T-helper 1 cell (primary cell): ENCODE data around the gene IPO9.
A peak's percentile ranks its signal among the peaks of the same experiment; 100 is the strongest.
"Not testable (repeated sequence)": the region's sequence is repeated elsewhere in the genome, so short reads cannot be mapped to it uniquely, and the experiment has no call there.

Source experiments
- DNase-seq, 5 donors: peaks; one replicate each; pipeline ENCODE4 v3.0.0-alpha.2; 2012 to 2020

Gene IPO9

DNA sequence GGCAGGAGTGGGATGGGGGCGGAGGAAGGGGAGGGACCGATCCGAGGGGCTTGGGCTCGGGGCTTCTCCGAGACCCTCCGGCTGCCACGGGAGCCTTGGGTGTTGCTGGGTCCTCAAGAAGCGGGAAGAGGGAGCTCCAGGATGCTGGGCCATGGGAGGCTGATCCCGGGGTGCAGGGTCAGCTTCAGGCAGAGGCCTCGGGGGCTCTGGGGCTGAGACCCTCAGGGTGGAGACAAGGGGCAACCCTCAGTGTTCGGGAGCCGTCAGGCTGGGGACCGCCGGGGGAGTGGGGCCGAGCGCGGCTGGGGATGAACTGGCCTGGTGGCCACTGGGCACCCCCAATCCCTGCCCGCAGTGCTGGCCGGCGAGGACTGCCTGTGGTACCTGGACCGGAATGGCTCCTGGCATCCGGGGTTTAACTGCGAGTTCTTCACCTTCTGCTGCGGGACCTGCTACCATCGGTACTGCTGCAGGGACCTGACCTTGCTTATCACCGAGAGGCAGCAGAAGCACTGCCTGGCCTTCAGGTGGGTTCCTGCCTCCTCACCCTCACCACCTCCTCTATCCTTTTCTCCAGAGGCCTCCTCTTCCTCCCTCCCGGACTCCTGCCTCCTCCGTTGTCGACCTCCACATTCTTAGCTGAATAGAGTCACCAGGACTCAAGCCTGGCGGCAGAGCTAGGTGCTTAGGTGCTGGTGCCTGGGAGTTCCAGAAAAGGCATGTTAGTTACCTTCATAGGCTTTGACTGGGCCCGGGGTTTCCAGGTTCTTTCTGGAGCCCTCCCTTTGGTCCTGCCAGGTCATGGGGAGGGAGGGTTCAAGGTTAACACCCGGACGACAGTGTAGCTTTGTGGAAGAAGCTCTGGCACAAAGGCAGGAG lies 60.4 kb downstream of the IPO9 start:
- DNase-seq, result no peak

DNA sequence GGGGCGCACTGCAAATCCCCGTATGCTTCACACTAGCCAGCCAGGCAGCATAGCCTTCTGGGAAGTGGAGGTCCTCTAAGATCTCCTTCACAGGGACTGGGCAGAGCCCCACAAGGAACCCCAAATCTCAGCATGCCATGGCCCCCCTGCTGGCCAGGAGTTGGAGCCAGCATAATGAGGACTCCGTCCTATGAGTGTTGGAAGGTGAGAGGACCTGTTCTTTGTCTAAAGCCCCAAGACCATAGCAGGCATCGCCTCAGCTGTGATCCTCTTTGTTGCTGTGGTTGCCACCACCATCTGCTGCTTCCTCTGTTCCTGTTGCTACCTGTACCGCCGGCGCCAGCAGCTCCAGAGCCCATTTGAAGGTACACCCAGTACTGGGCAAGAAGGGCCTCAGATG lies 61.3 kb downstream of the IPO9 start:
- DNase-seq, result no peak

DNA sequence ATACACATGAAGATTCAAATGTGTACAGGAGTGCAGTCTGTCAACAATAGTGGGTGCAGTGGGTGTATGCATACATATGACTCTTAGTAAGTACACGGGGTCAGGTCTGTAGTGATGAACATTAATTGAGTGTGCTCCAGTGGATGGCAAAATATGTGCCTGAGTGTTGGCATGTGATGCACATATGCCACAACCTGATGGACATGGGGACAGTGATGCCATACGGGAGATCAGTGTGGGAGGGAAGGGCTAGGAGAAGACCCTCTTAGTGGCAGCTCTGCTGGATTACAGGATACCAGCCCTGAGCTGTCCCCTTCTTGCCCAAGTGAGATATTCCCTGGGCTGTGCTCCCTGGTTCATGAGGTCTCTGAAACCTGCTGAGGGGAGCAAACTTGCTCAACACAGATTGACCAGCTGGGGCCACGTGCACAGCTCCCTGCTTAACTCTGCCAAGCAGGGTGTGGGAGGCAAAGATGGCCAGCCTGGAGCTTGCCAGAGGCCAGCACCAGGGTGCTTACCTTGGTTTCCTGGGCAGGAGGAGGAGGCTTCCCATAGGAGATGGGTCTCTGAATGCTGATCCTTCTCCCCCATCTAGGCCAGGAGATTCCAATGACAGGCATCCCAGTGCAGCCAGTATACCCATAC lies 62.0 kb downstream of the IPO9 start:
- no peak for DNase-seq

DNA sequence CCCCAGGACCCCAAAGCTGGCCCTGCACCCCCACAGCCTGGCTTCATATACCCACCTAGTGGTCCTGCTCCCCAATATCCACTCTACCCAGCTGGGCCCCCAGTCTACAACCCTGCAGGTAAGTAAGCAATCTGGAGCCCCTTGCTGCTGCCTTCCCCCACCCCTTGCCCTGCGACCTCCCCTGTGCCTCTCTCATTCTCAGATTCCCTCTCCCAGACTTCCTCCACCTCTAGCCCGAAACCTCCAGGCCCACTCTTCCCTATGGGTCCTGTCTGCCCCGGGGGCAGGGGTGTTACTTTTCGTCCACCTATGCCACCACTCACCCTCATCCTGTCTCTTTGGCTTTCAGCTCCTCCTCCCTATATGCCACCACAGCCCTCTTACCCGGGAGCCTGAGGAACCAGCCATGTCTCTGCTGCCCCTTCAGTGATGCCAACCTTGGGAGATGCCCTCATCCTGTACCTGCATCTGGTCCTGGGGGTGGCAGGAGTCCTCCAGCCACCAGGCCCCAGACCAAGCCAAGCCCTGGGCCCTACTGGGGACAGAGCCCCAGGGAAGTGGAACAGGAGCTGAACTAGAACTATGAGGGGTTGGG lies 62.6 kb downstream of the IPO9 start:
- DNase-seq, result no peak

DNA sequence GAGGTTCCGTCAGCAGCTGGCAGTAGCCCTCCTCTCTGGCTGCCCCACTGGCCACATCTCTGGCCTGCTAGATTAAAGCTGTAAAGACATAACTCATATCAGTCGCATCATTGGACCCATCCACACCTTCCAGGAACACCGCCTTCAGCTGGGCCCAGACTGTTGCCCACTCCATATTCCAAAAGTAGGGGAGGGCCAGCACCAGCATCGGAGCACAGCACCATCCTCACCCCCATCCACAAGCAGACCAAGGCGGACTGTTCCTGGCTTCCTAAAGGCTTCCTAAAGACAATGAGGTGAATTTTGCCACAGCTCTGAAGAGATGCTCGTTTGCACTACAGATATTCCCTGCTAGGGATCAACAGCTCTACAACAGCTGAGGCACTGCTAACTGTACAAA lies 63.3 kb downstream of the IPO9 start:
- no peak for DNase-seq

DNA sequence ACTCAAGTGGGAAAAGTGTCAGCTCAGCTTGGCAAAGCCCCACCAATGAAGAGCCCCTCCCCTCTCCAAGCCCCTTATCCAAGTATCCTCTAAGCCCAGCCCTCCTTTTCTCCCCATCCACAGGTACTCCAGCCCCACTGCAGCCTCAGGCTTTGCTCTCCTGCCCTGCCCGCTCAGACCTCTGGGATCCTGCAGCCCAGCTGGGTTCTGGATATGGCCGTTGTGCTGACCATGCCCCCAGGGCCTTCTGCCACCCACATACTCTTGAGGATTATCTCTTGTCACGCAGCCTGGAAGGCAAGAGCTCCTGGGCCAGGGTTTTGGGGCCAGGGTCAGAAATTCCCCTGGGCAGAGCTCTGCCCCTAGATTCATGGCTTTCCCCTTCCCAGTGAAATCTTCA lies 64.5 kb downstream of the IPO9 start:
- DNase-seq, result no peak

DNA sequence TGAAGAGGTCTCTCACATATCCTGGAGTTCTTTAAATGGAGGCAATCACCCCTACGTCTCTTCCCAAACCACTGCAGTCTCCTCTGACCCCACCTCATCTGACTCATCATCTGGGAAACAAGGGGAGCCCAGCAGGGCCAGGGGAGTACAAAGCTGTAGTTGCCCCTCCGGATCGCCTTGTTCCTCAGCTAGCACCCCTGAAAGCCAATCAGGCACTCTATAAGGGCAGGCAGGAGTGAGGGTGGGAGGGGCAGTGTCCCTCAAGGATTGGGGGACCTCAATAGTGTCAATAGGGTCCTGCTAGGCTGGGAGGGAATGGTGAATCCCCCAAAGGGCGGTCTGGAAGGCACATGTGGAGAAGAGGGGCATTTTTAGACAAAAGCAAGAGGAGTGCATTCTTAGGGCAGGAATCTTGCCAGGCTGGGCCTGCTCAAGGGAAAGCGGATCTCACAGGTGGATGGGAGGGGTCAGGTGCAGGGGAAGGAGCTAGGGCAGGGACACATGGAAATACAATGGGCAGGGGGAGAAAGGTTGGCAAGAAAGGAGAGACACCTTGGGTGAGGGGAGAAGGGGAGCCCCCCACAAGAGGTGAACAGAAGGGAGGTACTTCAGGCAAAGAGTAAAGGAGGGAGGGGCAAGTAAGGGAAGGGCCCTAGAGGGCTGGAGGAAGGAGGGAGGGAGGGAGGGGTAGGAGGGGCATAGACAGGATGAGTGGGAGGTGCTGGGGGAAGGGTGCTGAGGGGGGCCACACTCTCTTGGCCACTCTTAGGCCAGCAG lies 65.6 kb downstream of the IPO9 start:
- DNase-seq, result no peak

DNA sequence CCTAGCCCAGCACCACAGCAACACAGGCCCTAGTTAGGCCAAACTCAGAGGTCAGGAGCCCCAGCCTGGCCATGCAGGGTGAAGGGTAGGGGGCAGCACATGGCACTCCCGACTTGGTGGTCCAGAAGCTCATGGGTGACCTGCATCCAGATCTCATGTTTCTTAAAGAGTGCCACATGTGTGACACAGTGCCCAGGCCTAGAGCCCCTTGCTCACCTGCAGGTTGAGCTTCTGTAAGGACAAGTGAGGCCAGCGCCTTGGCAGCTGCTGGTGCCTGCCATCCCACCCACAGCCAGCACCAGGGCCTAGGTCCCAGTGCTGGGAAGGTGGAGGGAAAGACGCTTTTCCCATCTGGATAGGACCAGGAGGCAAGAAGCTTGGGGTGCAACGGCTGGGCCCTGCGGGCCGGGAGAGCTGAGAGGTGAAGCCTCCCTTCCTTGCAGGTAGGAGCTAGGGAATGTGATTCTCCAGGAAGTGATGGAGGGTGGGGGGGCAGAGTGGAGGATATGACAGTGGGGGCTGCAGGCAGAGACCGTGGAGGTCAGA lies 66.2 kb downstream of the IPO9 start:
- no peak for DNase-seq

DNA sequence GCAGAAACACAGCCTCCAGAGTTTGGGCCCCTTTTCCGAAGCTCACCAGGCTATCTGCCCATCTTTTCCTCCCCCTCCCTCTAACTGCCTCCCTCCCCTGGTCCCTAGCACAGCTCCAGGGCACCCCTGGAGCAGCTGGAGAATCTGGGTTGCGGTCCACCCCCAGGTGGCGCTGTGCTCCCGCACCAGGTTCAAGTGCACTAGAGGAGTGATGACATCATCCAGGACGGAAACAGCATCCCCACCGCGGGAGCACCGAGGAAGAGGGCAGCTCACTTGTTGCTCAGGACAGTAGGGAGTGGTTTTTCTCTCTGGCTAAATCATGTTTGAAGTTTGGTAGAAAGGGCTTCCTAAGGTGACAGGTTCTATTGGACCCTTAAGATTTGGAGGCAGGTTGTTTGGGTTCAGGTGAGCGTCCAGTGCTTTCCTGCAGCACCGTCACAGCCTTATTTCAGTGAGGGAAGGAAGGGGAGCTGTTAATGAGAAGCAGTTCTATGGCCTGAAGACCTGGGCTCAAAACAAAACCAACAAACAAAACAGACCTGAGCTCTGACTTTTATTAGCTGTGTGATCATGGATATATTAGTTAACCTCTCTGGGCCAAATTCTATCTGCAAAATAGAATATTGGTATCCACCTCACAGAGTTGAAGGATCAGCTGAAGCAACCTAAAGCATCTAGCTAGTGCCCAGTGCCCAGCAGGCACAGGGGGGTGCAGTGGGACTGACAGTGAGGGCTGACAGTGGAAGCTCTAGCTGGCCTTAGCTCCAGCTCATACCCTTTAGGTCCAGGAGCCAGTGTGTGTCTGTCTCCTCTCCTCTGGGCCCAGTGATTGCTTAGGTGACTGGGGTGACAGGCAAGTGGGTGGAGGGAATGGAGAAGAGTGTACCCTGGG lies 67.2 kb downstream of the IPO9 start:
- DNase-seq, result peak; percentile 53 to 84 (median 65)

DNA sequence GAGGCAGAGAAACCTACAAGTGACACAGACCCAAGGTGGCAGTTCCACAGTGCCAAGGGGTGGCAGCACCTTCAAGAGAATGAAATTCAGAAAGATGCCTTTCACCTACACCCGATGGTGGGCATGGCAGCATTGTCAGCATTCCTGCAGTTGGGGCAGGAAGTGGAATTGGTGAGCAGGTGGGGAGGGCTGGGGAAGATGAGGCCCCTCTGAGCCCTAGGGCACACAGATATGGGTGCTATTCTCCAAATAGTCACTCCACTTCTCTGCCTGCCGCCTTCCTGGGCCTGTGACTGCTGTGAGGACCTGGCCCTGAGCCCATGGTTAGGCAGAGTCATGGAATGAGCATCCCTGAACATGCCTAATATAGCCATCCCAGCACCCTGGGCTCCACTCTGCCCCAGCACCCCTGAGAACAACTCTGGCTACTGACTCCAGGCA lies 68.0 kb downstream of the IPO9 start:
- DNase-seq, result no peak

DNA sequence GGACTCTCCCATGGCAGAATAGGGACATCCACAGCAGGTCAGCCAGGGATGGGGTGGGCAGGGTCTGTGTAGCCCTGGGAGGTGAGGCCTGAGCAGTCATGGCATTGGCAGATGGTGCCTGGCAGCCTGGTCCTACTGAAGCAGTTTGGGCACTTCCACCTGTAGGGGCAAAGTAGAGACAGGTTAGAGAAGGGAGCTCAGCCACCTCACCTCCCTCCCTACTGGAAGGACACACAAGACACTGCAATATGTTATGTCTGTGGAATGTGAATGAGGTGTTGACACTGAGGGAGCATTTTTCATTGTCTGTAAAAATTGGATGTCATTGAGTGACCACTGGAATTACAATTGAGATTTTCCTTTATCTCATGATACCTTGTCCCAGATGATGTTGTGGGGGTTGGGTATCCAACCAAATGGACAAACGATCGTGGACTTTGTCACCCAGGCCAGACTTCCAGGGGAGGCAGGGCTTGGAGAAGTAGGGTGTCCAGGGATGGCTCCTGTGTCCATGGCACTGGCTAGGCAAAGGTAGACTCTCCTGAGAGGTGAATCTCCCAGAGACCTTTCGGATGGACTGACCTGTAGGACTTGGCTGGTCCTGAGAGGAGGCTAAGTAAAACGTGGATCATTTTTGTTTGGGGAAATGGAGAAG lies 69.4 kb downstream of the IPO9 start:
- DNase-seq, result no peak

DNA sequence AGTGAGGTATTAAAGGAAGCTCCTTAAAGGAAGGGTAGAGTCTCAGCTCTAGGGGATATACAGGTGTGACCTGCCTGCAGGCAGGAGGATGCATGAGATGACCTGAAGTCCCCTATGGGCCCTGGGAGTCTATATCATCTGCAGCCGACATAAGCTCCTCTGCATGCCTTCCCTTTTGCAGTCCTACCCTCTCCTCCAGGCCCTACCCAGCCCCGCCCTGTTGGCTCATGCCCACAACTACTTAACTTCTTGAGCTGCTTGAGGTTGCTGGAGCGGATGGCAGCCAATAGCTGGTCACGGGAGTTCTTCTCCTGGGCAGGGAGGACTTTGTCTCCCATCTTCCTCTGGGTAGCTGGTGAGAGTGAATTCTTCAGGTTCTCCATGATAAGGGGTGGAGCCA lies 70.0 kb downstream of the IPO9 start:
- DNase-seq, result no peak

DNA sequence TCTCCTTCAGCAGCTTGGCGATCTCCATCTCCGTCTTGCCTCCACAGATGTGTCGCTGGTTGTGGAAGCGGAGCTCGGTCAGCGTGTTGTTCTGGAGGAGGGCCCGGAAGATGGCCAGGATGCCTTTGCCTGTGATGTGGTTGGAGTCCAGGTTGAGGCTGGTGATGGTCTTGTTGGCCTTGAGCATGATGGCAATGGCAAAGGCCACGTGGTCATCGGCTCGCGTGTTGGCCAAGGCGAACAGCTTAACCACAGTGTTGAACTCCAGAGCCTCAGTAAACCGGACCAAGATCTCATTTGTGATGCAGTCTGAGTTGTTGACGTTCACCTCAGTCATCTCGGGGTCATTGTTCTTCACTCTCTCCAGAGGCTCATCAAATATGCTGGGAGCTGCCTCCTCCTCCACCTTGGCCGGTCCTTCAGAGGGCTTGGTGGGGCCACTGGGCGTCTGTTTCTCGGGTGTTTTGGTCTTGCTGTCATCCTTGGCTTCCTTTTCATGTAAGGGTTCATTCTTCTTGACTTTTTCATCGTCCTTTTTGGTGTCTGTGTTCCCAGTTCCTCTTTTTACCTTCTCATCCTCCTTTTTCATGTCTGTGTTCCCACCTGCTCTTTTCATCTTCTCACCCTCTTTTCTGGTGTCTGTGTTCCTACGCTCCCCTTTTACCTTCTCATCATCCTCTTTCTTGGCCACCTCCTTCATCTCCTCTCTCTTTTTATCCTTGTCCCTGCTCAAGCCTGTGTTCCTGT lies 70.9 kb downstream of the IPO9 start:
- no peak for DNase-seq

DNA sequence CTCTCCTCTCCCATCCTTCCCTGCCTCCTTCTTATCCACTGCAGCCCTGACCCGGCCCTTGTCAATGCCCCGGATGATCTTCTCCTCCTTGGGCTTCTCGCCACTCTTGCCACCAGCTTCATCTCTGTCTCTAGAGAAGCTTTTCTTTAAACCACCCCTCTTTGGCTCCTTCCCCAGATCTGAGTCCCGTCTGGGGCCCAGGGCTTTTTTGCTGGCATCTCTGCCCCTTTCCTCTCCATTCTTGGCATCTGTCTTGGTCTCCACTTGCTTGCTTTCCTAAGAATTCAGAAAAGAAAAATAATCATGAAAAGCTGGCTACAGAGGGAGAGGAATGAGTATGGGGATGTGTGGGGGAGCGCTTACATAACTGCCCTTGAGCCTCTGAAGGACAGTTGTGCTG lies 71.5 kb downstream of the IPO9 start:
- DNase-seq, result no peak

DNA sequence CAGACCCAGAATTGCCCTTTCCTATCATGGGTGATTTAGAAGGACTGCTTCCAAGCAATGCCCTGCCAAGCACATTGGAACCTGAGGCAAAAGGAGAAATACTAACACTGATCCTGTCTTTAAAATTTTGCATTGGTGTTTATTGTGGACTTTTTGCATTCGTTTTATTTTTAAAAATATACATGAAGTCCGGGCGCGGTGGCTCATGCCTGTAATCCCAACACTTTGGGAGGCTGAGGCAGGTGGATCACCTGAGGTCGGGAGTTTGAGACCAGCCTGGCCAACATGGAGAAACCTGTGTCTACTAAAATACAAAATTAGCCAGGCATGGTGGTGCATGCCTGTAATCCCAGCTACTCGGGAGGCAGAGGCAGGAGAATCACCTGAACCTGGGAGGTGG lies 72.1 kb downstream of the IPO9 start:
- DNase-seq, result not testable (repeated sequence)

DNA sequence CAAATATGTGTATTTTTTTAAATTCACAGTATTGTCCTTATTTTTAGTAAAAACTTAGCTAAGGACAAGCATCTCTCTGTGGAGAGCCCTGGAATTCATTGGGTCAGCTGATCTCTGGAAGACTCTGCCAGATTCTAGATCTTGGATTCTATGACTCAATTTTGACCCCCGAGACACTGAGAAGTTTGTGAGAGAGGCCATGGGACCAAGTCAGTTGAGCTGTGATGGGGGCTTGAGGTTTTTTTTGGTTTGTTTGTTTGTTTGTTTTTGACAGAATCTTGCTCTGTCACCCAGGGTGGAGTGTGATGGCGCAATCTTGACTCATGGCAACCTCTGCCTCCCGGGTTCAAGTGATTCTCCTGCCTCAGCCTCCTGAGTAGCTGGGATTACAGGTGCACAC lies 73.2 kb downstream of the IPO9 start:
- no peak for DNase-seq

DNA sequence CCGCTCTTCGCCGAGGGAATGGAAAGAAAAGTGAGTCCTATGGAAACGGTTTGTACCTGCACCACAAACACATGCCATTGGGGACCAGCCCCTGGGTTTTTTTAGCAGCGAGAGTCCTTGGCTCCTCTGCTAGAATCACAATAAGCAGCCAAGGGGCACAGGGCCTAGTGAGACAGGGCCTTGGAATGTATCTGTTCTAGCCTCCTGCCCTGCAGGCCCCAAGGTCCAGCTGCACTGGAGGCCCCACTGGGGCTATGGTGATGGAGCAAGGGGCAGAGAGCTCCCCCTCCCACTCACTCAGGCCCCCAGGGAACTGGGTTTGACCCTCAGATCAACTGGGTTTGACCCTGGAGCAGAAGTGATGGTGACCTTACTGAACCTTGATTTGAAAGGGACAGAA lies 74.2 kb downstream of the IPO9 start:
- DNase-seq, result no peak

DNA sequence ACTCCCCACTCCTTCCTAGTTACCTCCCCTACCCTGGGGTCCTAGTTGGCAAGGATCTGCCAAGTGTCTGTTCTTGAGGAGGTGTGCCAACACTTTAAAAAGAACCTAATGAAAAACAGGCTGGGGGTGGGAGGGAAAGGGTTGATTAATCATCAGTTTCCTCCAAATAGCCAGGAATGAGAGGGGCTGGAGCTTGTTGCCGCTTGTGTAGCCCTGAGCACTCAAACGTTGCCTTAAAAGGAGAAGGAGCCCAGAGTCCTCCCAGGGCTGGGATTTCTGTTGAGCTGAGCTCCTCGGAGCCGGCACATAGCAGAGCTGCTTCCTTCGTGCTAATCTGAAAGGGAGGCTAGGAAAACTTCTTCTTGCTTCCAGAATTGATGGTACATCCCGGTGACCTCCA lies 75.6 kb downstream of the IPO9 start:
- no peak for DNase-seq

DNA sequence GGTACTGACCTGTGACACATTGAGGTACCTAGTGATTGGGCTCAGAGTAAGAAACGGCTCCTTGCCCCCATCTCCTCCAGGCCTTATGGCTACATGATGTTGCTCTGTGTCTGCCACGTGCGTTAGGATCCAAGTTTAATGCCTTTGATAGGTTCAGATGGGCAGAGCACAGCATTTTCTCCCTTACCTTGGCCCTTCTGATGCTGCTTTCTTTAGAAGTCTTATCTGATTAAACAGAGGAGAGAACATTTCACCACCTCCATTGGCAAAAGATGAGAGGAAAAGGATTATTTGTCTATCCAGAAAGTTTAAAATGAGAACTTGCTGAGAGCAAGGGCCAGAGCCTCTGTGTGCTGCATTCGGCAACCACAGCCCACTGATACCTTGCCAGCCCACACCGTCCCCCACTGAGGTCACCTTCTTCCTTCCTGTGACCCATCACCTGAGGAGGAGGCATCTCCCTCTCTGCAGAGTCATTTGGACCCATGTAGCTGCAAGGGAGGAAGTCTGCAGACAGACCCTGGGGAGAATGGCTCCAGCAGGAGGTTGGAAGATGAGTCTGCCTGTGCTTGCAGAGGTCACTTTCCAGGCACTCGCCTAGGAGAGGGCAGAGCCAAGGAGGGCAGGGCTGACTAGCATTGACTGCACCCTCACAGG lies 76.4 kb downstream of the IPO9 start:
- no peak for DNase-seq

DNA sequence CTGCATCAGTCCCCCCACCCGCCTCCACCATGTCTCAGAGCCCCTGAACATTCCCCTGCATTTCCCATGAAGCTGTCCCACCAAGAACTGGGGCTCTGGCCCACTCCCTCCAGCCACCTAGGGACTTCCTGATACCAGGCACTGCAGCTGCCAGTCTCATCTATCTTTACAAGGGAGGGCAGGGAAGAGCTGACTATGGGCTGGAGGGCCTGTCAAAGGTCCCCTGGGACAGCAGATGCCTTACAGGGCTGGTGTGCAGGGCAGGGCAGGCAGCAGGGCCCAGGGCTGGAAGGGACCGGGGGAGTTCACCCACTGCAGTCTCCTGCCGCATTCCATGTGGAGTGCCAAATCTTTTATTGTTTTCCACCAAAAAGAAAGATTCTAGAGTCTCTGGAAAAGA lies 77.4 kb downstream of the IPO9 start:
- DNase-seq, result no peak
